Cardiac fibroblast (primary cell): ENCODE measurements around the gene RHOC.

Source experiments
- DNase-seq, 2 donors: peaks; one replicate each; pipeline versions ENCODE4 v3.0.0 to v3.0.0-alpha.2; 2010; ENCODE audit warnings: low read depth in 2 of 2
- H3K4me3 ChIP-seq, 2 donors: replicated peaks in 1 of 2; 1 replicate in 1 of 2; 2 replicates in 1 of 2; pipeline ENCODE4 v1.5.1; 2011; ENCODE audit warnings: low read depth in 2 of 2, low read length in 2 of 2, mild to moderate bottlenecking in 2 of 2, moderate library complexity in 1 of 2
- CTCF ChIP-seq: IDR thresholded peaks from one replicate; pipeline ENCODE4 v1.5.1; 2011; ENCODE audit warnings: low read depth, mild to moderate bottlenecking, low read length, inconsistent platforms

The RHOC gene

DNA sequence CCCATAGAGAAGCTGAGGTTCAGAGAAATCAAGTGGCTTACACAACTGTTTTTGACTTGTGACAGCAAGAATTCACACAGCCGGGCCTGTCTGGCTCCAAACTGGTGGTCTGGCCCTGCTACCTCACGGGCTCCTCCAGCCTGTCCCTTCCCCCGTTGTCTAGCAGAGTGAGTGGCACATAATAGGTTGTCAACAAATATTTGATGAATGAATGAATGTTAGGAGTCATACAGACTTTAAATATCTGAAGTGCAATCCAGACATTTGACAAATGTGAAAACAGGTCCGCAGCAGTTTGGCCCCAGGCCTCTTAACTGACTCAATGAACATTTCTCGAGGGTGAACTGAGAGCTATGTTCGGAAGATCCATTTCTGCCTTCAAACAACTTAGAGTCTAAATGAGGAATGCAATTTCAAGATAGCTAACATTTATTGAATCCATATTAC lies 1.1 kb upstream of the RHOC start:
- TF ChIP-seq CTCF = no peak
- DNase-seq = no peak
- no peak overlapping the region for H3K4me3 ChIP-seq

GRCh38 chr1:112707221-112708001 lies 484 bp upstream of the RHOC start:
- DNase-seq = peak; percentile 93 to 94
- TF ChIP-seq CTCF = peak; percentile 94
- H3K4me3 ChIP-seq = peak overlapping the region; percentile 56 to 93

DNA sequence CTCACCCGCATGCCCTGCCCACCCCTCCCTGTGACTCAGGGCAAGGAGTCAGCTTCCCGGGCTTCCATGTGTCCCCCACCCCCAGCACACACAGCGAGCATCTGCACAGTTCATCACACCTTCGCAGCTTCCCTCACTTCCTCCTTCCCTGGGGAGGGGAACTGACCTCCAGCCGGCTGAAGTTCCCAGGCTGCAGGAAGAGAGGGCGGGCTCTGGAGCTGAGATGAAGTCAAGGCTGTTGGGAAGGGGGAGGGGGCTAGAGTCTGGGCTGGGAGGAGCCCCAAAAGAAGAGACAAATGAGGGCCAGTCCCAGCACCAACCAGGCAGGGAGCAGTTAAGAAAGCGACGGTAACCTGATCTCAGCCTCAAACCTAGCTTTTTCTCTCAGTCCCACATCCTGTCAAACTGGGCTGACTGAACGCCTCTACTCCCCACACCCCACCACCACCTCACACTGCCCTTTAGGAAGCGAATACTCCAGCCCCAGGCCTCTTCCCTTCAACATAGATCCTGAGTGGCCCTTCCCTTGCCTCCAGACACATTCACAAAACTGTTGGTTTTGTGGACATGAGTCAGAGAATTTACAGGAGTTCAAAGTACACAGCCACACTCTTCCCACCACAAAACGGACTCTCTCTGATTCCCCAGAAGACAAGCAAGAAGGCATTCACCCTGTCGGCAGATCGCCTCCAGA lies 1.8 kb downstream of the RHOC start:
- H3K4me3 ChIP-seq = peak overlapping the region; percentile 93 to 96
- DNase-seq = peak; percentile 97 to 98
- no peak for TF ChIP-seq CTCF

GRCh38 chr1:112704391-112704933 lies 2.5 kb downstream of the RHOC start:
- peak overlapping the region; percentile 38 to 93 for H3K4me3 ChIP-seq
- no peak for DNase-seq
- TF ChIP-seq CTCF = no peak

- no peak overlapping the region for H3K4me3 ChIP-seq
Observed at GRCh38 chr1:112703706-112704105, 3.2 kb downstream of the RHOC start.

More at GRCh38 chr1:112703706-112704105, 3.2 kb downstream of the RHOC start:
- TF ChIP-seq CTCF = no peak
- no peak for DNase-seq
